Measurements from ENCODE around the gene TDRD9. TPM values are rescaled to one million over a fixed set of nuclear protein-coding genes. Genes with fewer than 3 reads are reported as not detected.

The TDRD9 gene
- total RNA-seq, 1 donor from 2014 or later, result 8.5 TPM

- no peak for DNase-seq
- intact Hi-C loops (cut with DNase I), result no loop called here
- no peak for TF ChIP-seq CTCF (IDR thresholded peaks at IDR 0.05)
Observed at GRCh38 chr14:103946975-103947374, 18.7 kb downstream of the TDRD9 start.

GRCh38 chr14:103948442-103948841 is 20.2 kb downstream of the TDRD9 start:
- Histone ChIP-seq H3K27ac (no peak overlapping the region), H3K36me3 (no peaks in the 10 kb centered on the region), H3K9me3 (no peaks in the 10 kb centered on the region), H3K4me1 (no peaks in the 10 kb centered on the region), H3K27me3 (ENCODE audit: low read depth) (no peaks in the 10 kb centered on the region), H3K4me3 (no peak overlapping the region)
- TF ChIP-seq CTCF (IDR thresholded peaks at IDR 0.05), result no peak
- DNase-seq (no peak), ATAC-seq (no peak)
- intact Hi-C loops (cut with DNase I), result no loop called here

More at GRCh38 chr14:103946975-103947374, 18.7 kb downstream of the TDRD9 start:
- Histone ChIP-seq H3K27me3 (ENCODE audit: low read depth) (no peaks in the 10 kb centered on the region), H3K27ac (no peak overlapping the region), H3K36me3 (no peaks in the 10 kb centered on the region), H3K9me3 (no peaks in the 10 kb centered on the region), H3K4me1 (no peaks in the 10 kb centered on the region), H3K4me3 (no peak overlapping the region)
- ATAC-seq, result no peak

GRCh38 chr14:103949131-103949790 is 21.0 kb downstream of the TDRD9 start:
- H3K4me1 ChIP-seq, result no peaks in the 10 kb centered on the region
- no peak for ATAC-seq
- no peak for TF ChIP-seq CTCF (IDR thresholded peaks at IDR 0.05)
- no peaks in the 10 kb centered on the region for H3K36me3 ChIP-seq
- no peaks in the 10 kb centered on the region for H3K27me3 ChIP-seq (ENCODE audit: low read depth)
- no peak for DNase-seq
- no peaks in the 10 kb centered on the region for H3K9me3 ChIP-seq
- no peak overlapping the region for H3K4me3 ChIP-seq
- no peak overlapping the region for H3K27ac ChIP-seq
- intact Hi-C loops (cut with DNase I), result no loop called here

GRCh38 chr14:103960457-103961055 is 32.3 kb downstream of the TDRD9 start:
- H3K4me3 ChIP-seq, result no peak overlapping the region
- no peak for TF ChIP-seq CTCF (IDR thresholded peaks at IDR 0.05)
- no peaks in the 10 kb centered on the region for H3K9me3 ChIP-seq
- DNase-seq (no peak), ATAC-seq (no peak)
- intact Hi-C loops (cut with DNase I), result no loop called here
- H3K4me1 ChIP-seq, result no peaks in the 10 kb centered on the region
- no peaks in the 10 kb centered on the region for H3K36me3 ChIP-seq
- H3K27ac ChIP-seq, result no peak overlapping the region
- H3K27me3 ChIP-seq (ENCODE audit: low read depth), result no peaks in the 10 kb centered on the region

- Histone ChIP-seq H3K27ac (no peak overlapping the region), H3K4me3 (no peak overlapping the region), H3K27me3 (ENCODE audit: low read depth) (no peaks in the 10 kb centered on the region), H3K4me1 (no peaks in the 10 kb centered on the region), H3K36me3 (no peaks in the 10 kb centered on the region), H3K9me3 (no peaks in the 10 kb centered on the region)
- intact Hi-C loops (cut with DNase I), result no loop called here
- no peak for TF ChIP-seq CTCF (IDR thresholded peaks at IDR 0.05)
- ATAC-seq, result no peak
- no peak for DNase-seq
Observed at GRCh38 chr14:103961928-103962578, 33.8 kb downstream of the TDRD9 start.
